NCI-H345 treated with DMSO at 0.1 percent for 48 hours (cell line): Measurements from ENCODE around the gene NEUROG2.
"Not testable (repeated sequence)": the region's sequence is repeated elsewhere in the genome, so short reads cannot be mapped to it uniquely, and the experiment has no call there.

Experiments
- DNase-seq: peaks from one replicate; lab custom pipeline; 2025; ENCODE audit not compliant: unreplicated experiment; lab: John Stamatoyannopoulos, UW

The NEUROG2 gene

DNA sequence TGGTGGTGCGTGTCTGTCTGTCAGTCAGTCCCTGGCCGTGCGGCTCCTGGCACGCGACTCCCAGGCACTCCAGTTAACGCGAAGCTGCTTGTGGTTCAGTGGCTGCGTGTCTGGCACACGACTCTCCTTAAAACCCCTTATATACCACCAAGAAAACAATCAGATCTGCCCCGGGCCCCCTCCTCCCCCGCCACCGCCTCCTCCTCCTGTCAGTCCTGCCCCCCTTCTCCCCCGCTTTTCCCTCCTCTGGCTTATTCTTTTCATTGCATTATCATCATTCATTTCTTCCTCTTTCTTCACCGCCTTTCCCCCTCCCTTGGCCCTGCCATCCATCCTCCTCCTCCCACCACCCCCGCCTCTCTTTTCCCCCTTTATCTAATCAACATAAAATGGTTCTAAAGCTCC is at the start of gene NEUROG2:
Gene NEUROG2, minus strand, starts transcription at position 115 of the 405 bp plus-strand sequence. CDS start 705 bp downstream, outside the sequence.
- DNase-seq = no peak

DNA sequence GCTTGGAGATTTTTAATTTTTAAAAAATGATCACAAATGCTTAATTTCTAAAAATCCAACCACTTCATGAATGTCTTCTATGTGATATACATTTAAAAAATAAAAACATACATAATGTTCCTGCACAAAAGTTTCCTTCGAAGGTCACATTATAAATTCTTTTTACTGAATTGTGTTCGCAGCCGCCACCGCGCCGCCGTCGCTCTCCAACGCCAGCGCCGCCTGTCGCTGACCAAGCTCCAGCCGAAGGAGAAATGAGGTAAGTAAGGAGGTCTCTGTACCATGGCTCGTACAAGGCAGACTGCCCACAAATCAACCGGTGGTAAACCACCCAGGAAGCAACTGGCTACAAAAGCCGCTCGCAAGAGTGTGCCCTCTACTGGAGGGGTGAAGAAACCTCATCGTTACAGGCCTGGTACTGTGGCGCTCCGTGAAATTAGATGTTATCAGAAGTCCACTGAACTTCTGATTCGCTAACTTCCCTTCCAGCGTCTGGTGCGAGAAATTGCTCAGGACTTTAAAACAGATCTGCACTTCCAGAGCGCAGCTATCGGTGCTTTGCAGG is 48.8 kb upstream of the NEUROG2 start:
- DNase-seq = no peak

DNA sequence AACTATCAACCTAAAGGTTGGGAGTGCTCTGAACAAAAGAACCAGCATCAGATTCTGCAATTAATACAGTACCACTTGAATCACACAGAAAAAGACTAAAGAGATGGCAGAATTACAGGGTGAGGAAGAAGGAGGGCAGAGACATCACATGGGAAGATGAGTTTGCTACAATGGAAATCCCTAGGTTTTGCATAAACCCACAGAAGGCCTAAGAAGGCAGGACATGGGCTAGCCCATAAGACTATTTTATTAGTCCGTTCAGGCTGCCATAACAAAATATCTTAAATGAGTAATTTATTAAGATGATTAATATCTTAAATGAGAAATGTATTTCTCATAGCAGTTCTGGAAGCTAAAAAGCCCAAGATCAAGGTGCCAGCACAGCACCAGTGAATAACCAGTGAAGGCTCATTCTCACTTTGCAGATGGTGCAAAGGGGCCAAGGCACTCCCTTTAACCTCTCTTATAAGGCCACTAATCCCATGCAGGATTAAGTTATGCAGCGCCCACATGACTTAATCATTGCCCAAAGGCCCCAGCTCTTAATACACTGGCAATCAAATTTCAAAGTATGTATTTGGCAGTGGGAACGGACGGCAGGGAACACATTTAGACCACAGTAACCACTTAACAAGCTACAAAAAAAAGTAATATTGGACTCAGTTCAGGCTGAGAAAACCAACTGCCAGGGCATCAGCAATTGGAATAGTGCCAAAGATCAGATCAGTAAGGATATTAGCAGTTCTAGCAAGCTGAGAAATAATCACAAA is 47.6 kb upstream of the NEUROG2 start:
- no peak for DNase-seq

DNA sequence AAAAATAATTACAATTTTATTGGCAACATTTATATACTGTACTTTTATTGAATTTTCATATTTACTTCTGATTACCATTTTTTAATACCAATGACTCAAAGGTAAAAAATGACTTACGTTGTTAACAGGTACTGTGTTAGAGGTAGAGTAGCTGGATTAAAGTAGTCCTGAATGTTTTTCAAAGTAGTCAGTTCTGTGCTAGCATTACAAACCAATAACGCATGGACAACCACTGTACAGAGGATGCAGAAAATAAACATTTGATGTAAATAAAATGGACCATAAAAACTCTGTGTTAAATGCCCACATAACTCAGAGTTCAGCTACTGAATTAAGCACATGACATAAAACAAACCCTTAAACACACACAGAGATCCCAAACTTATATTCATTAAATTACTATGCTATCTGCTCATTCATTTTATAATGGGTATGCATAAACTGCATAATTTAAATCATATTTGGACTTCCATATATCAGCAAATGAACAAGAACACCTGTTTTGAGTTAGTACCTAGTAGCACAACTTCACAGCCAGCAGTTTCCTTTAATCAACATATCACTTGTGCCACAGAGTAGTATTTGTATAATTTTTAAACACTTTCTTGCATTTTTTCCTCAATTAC is 46.4 kb upstream of the NEUROG2 start:
- no peak for DNase-seq

DNA sequence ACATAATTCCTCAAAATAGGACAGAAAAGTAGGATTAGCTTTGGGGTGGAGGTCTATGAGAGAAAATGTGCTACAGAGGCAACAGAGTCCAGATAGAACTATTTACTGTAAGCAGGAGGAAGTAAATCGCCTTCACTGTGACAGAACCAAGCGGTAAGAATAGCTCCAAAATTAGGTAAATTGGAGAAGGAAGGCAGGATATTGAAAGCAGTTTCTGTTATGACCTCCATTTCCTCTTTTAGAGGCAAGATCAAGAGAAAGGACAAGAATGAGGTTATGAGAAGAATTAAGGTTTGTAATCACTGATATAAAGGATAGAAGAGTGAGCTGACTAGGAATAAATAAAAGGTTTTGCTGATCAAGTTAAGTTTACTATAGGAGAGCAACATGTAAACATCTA is 44.1 kb upstream of the NEUROG2 start:
- DNase-seq = no peak

DNA sequence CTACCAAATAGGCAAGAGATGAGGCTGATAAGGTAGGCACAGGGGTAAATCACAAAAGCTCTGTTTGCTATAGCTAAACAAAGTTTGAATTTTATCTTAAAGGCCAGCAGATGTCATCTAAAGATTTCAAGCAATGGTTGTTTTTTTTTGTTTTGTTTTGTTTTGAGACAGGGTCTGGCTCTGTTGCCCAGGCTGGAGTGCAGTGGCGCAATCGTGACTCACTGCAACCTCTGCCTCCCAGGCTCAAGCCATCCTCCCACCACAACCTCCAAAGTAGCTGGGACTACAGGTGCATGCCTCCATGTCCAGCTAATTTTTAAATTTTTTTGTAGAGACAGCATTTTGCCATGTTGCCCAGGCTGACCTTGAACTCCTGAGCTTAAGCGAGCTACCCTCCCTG is 43.1 kb upstream of the NEUROG2 start:
- DNase-seq = no peak

DNA sequence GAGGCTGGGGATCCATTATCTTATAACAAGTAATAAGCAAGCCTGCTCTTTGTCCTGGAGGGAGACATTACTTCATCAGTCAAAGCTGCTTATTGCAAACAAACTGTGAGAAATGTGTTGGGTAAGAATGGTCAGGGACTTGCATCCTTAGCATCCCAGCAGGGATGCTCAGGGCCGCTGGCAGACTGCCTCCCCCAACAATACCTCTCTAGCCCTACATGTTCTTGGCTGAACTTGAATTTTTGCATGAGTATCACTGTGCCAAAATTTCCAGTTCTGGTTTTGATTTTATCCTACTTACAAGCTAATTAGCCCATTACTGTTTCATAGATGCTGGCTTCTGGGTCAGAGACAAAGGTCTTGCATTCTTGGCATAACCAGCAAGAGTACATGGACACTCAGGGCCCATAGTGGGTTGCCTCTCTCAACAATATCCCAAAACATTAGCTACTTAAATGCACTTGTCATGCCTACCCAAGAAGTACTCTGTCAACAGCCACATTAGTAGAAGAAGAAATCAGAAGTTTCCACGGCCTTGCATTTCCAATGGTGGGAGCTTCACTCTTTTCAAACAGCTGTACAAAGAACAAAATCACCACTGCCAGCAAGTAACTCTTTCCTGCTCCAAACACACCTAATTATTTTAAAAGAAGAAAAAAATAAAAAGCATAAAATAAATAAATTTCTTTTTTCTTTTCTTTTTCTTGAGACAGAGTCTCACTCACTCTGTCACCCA is 41.9 kb upstream of the NEUROG2 start:
- DNase-seq = no peak

DNA sequence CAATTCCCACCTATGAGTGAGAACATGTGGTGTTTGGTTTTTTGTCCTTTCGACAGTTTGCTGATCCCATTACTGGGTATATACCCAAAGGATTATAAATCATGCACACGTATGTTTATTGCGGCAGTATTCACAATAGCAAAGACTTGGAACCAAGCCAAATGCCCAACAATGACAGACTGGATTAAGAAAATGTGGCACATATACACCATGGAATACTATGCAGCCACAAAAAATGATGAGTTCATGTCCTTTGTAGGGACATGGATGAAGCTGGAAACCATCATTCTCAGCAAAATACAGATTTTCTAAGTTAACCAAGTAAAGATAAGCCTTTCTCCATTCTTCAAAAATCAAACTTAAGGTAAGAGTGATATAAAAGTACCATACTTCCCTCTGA is 38.3 kb upstream of the NEUROG2 start:
- not testable (repeated sequence) for DNase-seq

DNA sequence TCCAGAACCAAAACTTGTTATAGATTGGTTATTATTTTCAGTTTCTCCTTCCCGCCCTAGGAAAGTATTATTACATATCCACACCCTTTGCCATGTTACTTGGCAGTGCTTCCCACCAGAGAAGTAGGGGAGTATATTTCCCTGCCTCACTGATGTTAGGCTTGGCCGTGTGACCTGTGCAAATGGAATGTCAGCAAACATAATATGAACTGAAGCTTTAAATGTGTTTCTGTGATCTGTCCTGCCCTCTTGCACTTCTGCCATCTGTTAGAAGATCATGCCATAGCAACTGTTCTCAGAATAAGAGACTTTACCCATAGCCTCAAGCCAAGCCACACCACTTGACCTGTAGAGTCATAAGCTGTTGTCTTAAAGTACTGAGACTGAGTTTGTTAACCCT is 36.7 kb upstream of the NEUROG2 start:
- DNase-seq = no peak

DNA sequence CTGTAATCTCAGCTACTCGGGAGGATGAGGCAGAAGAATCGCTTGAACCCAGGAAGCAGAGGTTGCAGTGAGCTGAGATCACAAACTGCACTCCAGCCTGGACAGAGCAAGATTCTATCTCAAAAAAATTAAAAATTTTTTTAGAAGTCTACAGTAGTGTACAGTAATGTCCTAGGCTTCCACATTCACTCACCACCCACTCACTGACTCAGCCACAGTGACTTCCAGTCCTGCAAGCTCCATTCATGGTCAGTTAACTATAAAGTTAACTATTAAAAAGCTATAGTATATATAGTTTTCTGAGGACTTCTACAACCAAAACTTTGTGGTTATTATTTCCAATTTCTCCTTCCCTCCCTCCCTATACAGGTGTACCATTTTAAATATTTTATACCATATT is 34.7 kb upstream of the NEUROG2 start:
- DNase-seq = no peak

DNA sequence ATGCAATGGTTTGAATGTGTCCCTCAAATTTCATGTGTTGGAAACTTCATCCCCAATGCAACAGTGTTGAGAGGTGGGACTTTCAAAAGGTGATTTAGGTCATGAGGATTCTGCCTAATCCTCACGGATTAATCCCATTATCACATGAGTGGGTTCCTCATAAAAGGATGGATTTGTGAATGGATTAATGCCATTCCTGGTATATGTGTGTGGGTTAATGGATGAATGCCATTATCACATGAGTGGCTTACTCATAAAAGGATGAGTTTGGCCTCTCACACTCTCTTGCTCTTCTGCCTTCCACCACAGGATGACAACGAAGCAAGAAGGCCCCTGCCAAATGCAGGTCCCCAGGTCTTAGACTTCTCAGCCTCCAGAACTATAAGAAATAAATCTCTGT is 30.5 kb upstream of the NEUROG2 start:
- DNase-seq = no peak

DNA sequence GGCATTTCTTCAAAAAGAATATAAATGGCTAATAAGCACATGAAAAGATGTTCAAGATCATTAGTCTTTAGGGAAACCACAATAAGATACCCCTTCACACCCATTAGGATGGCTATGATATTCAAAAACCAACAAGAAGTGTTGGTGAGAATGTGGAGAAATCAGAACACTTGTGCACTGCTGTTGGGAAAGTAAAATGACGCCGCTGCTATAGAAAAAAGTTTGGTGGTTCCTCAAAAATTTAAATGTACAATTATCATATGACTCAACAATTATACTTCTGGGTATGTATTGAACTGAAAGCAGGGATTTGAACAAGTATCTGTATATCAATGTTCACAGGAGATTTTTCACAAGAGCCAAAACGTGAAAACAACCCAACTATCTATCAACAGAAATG is 29.4 kb upstream of the NEUROG2 start:
- DNase-seq = no peak

DNA sequence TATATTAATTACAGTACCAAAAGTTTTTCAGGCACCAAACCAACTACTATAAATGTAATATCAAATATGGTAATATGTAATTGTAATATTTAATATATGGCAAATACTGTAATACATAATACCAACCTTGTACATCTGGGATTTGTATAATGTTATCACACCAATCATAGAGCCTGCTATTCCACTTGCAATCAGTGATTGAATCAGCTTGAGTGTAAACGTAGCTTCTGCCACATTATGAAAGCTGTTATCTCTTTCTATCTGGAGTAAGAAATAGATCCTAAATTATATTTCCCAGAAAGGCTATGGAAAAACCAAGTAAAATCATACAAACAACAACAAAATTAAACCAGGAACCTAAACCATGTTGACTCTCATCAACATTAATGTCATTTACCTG is 24.7 kb upstream of the NEUROG2 start:
- DNase-seq = no peak

DNA sequence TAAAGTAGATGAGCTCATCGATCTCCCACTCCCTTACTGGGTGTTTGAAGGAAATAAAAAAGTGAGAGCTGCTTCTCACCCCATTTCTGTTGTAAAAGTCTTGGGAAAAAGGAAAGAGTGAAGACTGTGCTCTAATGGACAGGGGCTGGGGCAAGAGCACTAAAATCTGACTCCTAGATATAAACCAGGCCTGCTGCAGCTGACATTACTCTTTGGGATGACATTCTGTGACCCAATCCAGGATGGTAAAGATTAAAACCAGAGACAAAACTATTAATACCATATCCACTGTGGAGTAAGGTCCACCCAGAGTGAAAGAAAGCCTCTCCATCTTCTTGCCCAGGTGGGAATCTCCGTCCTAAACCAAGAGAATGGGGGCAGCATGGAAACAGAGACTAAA is 20.1 kb upstream of the NEUROG2 start:
- DNase-seq = no peak

DNA sequence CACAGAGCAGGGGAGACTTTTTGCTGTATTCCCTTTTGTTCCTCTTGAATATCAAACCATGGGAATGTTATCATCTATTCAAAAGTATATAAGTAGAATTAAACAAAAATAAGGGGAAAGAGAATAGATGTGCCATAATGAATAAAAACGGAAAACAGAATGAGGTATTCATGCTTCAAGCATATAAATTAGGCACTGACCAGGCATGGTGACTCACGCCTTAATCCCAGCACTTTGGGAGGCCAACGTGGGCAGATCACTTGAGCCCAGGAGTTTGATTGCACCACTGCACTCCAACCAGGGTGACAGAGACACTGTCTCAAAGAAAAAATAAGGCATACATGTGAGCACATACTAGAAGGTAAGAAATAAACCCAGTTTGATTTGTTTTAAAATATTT is 16.3 kb upstream of the NEUROG2 start:
- DNase-seq = no peak

DNA sequence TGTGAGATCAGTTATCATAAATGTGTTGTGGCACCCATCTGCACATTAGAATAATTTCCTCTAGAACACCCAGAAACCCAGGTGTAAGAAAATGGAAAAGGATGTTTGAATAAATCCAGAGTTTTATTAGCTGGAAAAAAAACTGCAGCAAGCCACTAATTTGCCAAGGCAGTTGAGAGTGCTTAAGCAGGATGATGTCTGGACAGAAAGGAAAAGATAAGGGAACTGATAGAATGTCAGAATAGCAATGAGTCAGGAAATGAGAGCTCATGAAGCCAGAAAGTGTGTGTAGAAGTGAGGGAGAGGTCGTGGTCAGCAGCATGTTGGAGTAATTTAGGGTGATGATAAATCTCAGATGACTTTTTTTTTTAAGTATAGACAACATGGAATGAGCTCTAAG is 15.2 kb upstream of the NEUROG2 start:
- no peak for DNase-seq

DNA sequence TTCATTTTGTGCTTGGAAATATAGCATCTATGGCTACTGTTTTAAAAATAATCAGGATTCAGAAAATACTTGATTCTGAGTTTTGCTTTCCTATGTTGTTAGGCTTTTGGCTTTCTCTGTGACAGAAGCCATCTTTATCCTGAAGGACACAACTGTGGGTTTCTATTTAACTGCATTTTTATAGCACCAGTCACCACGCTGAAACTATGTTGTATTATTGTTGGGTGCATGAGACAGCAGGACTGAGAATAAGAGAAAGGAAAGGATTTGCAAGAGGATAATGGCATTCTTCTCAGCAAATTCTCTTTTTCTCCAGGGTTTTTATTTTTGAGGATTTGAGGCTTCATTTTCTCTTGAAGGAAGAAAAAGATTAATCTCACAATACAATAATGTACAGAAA is 10.1 kb upstream of the NEUROG2 start:
- DNase-seq = no peak

DNA sequence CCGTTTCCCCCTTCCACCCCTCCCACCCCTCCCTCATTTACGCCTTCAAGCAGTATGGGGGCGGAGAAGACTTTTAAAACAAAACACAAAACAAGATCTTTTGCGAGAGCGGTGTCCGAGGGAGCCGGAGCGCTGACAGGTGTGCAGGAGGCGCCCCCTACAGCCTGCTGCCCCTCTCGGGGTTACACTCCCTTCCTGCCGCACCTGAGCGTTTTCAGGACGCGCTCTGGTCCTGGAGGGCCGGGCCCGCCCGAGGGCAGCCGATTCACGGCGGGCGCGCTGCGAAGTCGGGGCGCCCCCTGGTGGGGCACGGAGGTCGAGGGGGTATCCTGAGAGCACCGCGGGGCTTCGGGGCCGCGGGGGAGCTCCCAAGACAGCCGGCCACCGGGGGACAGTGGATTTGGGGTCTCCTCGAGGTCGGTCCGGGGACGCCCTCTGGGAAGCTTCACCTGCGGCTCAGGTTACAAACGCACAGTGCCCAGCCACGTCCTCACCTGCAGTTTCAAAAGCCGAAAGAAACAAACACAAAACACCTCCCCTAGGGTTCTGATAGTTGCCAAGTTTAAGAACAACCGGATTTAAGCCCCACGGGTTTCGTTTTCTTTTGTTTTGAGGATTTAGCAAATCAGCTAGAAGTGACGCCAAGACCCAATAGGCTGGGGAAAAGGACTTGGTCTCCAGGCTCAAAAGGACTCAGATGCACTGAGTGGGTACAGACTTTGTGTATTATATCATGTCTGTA is 8.0 kb upstream of the NEUROG2 start:
- DNase-seq = peak; percentile 33

DNA sequence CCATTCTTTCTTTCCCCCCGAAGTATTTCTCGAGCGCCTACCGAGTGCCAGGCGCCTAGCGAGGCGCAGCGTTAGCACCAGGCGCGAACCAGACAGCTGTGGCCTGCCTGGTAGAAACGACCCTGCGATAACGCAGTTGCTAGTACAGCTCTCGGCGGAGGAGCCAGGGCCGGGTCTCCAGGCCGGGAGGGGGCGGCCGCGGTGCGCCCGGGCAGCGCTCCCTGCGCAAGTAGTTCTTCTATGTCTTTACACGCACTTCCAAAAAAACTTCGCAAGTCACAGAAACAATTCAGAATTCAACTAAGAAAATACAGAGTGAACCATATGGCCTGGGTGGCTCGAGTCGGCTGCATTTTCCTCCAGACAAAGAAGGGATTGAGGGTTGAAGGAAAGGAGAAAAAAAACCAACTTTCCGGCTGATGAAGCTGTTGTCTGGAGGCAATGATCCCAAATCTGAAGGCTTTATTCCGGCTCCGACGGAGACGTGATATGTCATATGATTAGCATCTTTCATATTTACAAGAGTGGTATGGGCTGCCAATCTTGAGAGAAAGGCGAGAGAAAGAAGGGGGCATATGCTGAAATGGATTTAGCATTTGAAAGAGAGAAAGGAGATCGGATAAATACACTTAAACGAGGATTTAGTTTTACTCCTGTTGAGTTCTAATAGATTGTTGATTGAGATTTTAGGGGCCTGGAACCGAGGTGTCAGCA is 7.2 kb upstream of the NEUROG2 start:
- no peak for DNase-seq

DNA sequence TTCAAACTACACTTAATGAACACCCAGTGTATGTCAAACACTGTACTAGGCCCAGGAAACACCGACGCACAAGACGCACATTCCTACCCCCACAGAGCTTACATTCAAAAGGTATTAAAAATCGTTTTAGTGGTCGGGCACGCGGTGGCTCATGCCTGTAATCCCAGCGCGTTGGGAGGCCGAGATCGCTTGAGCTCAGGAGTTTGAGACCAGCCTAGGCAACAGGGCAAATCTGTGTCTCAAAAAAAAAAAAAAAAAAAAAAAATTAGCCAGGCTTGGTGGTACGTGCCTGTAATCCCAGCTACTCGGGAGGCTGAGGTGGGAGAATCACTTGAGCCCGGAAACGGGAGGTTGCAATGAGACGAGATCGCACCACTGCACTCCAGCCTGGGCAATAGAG is 6.5 kb upstream of the NEUROG2 start:
- DNase-seq = not testable (repeated sequence)
